AG09309 (cell line): Measurements from ENCODE around the gene SRPRB.

Experiments
- DNase-seq: peaks from one replicate; pipeline ENCODE4 v3.0.0-alpha.2; 2010; ENCODE audit warnings: low read depth
- H3K4me3 ChIP-seq: 2 replicates; pipeline ENCODE4 v1.5.1; 2011; ENCODE audit warnings: mild to moderate bottlenecking, low read depth, low read length, moderate library complexity; ENCODE audit not compliant: control insufficient read depth
- TF ChIP-seq, protein P1 (sequence below): IDR thresholded peaks from 2 replicates; pipeline ENCODE4 v1.5.1; 2011; ENCODE audit warnings: mild to moderate bottlenecking, low read depth, low read length, inconsistent platforms; ENCODE audit not compliant: insufficient read depth, control insufficient read depth; ENCODE audit errors: missing control alignments

Gene SRPRB

GRCh38 chr3:133840767-133841166 lies 35.2 kb downstream of the SRPRB start:
- no peak overlapping the region for H3K4me3 ChIP-seq
- no peak for DNase-seq
- TF ChIP-seq, protein P1, sequence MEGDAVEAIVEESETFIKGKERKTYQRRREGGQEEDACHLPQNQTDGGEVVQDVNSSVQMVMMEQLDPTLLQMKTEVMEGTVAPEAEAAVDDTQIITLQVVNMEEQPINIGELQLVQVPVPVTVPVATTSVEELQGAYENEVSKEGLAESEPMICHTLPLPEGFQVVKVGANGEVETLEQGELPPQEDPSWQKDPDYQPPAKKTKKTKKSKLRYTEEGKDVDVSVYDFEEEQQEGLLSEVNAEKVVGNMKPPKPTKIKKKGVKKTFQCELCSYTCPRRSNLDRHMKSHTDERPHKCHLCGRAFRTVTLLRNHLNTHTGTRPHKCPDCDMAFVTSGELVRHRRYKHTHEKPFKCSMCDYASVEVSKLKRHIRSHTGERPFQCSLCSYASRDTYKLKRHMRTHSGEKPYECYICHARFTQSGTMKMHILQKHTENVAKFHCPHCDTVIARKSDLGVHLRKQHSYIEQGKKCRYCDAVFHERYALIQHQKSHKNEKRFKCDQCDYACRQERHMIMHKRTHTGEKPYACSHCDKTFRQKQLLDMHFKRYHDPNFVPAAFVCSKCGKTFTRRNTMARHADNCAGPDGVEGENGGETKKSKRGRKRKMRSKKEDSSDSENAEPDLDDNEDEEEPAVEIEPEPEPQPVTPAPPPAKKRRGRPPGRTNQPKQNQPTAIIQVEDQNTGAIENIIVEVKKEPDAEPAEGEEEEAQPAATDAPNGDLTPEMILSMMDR: no peak

DNA sequence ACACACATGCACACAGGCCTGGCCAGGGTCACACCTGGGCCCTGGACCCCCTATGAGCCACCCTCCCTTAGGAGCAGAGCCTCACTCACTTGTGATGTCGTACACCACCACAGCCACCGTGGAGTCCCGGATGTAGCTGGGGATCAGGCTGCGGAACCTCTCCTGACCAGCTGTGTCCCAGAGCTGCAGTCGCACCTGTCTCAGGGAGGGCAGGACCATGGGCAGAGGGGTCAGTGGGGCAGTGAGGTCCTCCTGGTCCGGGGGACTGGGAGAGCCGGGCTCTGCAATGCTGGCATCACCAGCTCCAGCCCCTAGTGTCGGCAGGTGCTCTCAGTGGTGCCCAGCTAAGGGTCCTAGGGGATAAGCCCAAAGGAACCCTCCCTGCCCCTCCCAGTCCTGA lies 35.6 kb downstream of the SRPRB start:
- TF ChIP-seq, protein P1: no peak
- no peak overlapping the region for H3K4me3 ChIP-seq

DNA sequence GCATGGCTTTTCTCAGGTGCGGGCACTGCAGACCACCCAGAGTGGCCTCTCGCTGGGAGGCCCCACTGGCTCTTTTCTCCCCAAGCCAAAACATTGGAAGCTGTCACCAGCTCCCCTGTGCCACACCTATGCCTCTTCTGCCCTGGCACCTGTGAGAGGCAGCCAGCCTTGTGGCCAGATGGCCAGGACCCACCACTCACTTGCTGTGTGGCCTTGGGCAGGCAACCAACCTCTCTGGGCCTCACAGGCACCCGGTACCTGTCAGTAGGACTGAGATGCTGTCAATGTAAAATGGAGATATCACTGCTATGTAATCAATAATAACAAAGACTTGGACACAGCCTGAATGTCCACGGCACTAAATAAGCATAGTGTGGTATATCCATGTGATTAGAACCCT lies 36.5 kb downstream of the SRPRB start:
- TF ChIP-seq, protein P1: no peak
- DNase-seq: no peak
- H3K4me3 ChIP-seq: no peak overlapping the region

More for the DNA sequence above, 35.6 kb downstream of the SRPRB start:
- no peak for DNase-seq

DNA sequence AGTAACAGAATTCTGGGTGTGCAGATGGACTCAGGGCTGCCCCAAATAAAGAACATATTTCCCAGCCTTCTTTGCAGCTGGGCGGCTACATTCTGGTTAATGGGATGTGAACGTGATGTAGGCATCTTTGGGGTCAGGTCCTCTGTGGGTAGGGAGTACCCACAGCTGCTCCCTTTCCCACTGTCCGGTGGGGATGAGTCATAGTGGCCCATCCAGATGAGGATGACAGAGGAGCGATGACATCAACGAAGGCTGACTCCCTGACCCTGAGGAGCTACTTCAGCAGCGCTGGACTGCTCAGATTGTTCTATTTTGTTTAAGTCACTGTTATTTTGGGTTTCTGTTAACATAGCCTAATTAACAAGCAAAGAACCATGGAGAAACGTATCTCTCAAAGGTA lies 38.0 kb downstream of the SRPRB start:
- H3K4me3 ChIP-seq: no peak overlapping the region
- TF ChIP-seq, protein P1: no peak
- no peak for DNase-seq

DNA sequence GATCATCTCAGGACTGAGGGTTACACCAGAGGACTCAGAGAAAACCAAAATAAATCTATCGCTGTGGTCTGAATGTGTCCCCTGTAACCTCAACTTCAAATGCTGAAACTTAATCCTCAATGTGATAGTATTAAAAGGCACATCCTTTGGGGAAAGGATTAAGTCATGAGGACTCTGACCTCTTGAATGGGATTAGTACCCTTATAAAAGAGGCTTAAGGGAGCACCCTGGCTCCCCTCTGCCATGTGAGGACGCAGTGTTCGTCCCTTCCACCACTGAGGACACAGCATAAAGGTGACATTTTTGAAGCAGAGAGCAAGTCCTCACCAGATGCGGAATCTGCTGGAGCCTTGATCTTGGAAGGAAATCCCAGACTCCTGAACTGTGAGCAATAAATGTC lies 39.5 kb downstream of the SRPRB start:
- no peak overlapping the region for H3K4me3 ChIP-seq
- no peak for DNase-seq
- TF ChIP-seq, protein P1: no peak

- TF ChIP-seq, protein P1: no peak
- H3K4me3 ChIP-seq: no peak overlapping the region
- DNase-seq: no peak
Measured at GRCh38 chr3:133849346-133849745, 43.7 kb downstream of the SRPRB start.

- DNase-seq: no peak
- H3K4me3 ChIP-seq: no peak overlapping the region
- TF ChIP-seq, protein P1: no peak
Measured at GRCh38 chr3:133850034-133850433, 44.4 kb downstream of the SRPRB start.
